NCI-H2029 treated with DMSO at 0.1 percent for 48 hours (cell line): ENCODE data around the gene VIPR1.
"Not testable (repeated sequence)": the region's sequence is repeated elsewhere in the genome, so short reads cannot be mapped to it uniquely, and the experiment has no call there.

ENCODE experiments used
- DNase-seq: peaks from one replicate; lab custom pipeline; 2025; lab: John Stamatoyannopoulos, UW

VIPR1 gene

DNA sequence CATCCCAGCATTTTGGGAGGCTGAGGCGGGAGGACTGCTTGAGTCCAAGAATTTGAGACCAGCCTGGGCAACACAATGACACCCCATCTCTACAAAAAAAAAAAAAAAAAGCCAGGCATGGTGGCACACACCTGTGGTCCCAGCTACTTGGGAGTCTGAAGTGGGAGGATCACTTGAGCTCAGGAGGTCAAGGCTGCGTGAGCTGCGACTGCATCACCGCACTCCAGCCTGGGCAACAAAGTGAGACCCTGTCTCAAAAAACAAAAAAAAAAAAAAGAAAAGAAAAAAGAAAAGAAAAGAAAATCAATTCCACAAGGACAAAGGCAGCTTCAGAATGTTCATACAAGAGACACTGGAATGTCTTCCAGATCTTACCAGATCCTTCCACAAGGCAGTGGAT lies 76.9 kb downstream of the VIPR1 start:
- not testable (repeated sequence) for DNase-seq

- no peak for DNase-seq
These were observed 78.9 kb downstream of the VIPR1 start for GRCh38 chr3:42581400-42581708.

- peak; percentile 87 for DNase-seq
These were observed 79.4 kb downstream of the VIPR1 start, which contains the start of gene SEC22C for GRCh38 chr3:42581709-42582473. SEC22C (minus strand) TSS chr3:42581967; CDS start chr3:42569046, 12,921 bp downstream.

- no peak for DNase-seq
These were observed 80.1 kb downstream of the VIPR1 start for GRCh38 chr3:42582474-42583070.
